ENCODE measurements around the gene GPC3. TPM values are rescaled to one million over a fixed set of nuclear protein-coding genes. Genes with fewer than 3 reads are reported as not detected.
A peak's percentile ranks its signal among the peaks of the same experiment; 100 is the strongest.

The GPC3 gene
- total and polyA plus RNA-seq, 2 experiments from 2014 or later = 171 to 323 TPM

GRCh38 chrX:133812402-133812801, 173.0 kb downstream of the GPC3 start:
- no peak overlapping the region for H3K4me3 ChIP-seq
- no peak for TF ChIP-seq CTCF (IDR thresholded peaks at IDR 0.05; ENCODE audit: low read depth, low read length)
- no peaks in the 10 kb centered on the region for H3K27me3 ChIP-seq
- DNase-seq (ENCODE audit: low read depth in 1 of 2, low spot score in 1 of 2) = peak; percentile 6 to 18
- no peaks in the 10 kb centered on the region for H3K36me3 ChIP-seq
- H3K9me3 ChIP-seq (ENCODE audit: low read depth) = no peaks in the 10 kb centered on the region
- no peak overlapping the region for H3K27ac ChIP-seq
- H3K4me1 ChIP-seq (ENCODE audit: low read depth) = peaks cover 15% of the 10 kb centered on the region

- Histone ChIP-seq H3K27ac (no peak overlapping the region), H3K9me3 (ENCODE audit: low read depth) (no peaks in the 10 kb centered on the region), H3K4me3 (no peak overlapping the region), H3K36me3 (no peaks in the 10 kb centered on the region), H3K27me3 (no peaks in the 10 kb centered on the region), H3K4me1 (ENCODE audit: low read depth) (peaks cover 15% of the 10 kb centered on the region)
- no peak for DNase-seq (ENCODE audit: low read depth in 1 of 2, low spot score in 1 of 2)
- TF ChIP-seq CTCF (IDR thresholded peaks at IDR 0.05; ENCODE audit: low read depth, low read length) = no peak
Measured at GRCh38 chrX:133810925-133811324, 174.5 kb downstream of the GPC3 start.

- Histone ChIP-seq H3K27ac (no peak overlapping the region), H3K36me3 (no peaks in the 10 kb centered on the region), H3K9me3 (ENCODE audit: low read depth) (no peaks in the 10 kb centered on the region), H3K4me1 (ENCODE audit: low read depth) (no peaks in the 10 kb centered on the region), H3K4me3 (no peak overlapping the region), H3K27me3 (no peaks in the 10 kb centered on the region)
- no peak for DNase-seq (ENCODE audit: low read depth in 1 of 2, low spot score in 1 of 2)
- no peak for TF ChIP-seq CTCF (IDR thresholded peaks at IDR 0.05; ENCODE audit: low read depth, low read length)
Measured at GRCh38 chrX:133804072-133804471, 181.3 kb downstream of the GPC3 start.

- Histone ChIP-seq H3K4me1 (ENCODE audit: low read depth) (peaks cover 13% of the 10 kb centered on the region), H3K27me3 (no peaks in the 10 kb centered on the region), H3K36me3 (no peaks in the 10 kb centered on the region), H3K27ac (no peak overlapping the region), H3K9me3 (ENCODE audit: low read depth) (no peaks in the 10 kb centered on the region), H3K4me3 (no peak overlapping the region)
- DNase-seq (ENCODE audit: low read depth in 1 of 2, low spot score in 1 of 2) = no peak
- TF ChIP-seq CTCF (IDR thresholded peaks at IDR 0.05; ENCODE audit: low read depth, low read length) = no peak
Measured at GRCh38 chrX:133796282-133796681, 189.1 kb downstream of the GPC3 start.

GRCh38 chrX:133794126-133794525, 191.3 kb downstream of the GPC3 start:
- Histone ChIP-seq H3K27ac (peak overlapping the region; percentile 64), H3K4me3 (no peak overlapping the region)

More at GRCh38 chrX:133794126-133794525, 191.3 kb downstream of the GPC3 start:
- H3K9me3 ChIP-seq (ENCODE audit: low read depth) = no peaks in the 10 kb centered on the region
- H3K4me1 ChIP-seq (ENCODE audit: low read depth) = peaks cover 17% of the 10 kb centered on the region
- no peaks in the 10 kb centered on the region for H3K27me3 ChIP-seq
- no peak for TF ChIP-seq CTCF (IDR thresholded peaks at IDR 0.05; ENCODE audit: low read depth, low read length)
- no peaks in the 10 kb centered on the region for H3K36me3 ChIP-seq
- DNase-seq (ENCODE audit: low read depth in 1 of 2, low spot score in 1 of 2) = no peak
